Immature natural killer cell (primary cell): ENCODE results near the gene RAB15. TPM values are rescaled to one million over a fixed set of nuclear protein-coding genes. Genes with fewer than 3 reads are reported as not detected.
A peak's percentile ranks its signal among the peaks of the same experiment; 100 is the strongest.

ENCODE experiments used
- DNase-seq, 3 donors: peaks; one replicate each; pipeline ENCODE4 v3.0.0; 2022; ENCODE audit warnings: mixed read lengths in 1 of 3
- H3K27ac Mint-ChIP-seq, 6 donors: one replicate each; pipeline ENCODE4 v1.8.0; 2020; ENCODE audit warnings: mixed read lengths in 6 of 6, mild to moderate bottlenecking in 5 of 6, inconsistent platforms in 4 of 6, moderate library complexity in 3 of 6
- H3K27me3 Mint-ChIP-seq, 3 donors: one replicate each; pipeline ENCODE4 v1.8.0; 2020 to 2021; ENCODE audit warnings: low read depth in 3 of 3, mild to moderate bottlenecking in 3 of 3, mixed read lengths in 3 of 3, moderate library complexity in 3 of 3, inconsistent platforms in 1 of 3
- H3K36me3 Mint-ChIP-seq, 3 donors: one replicate each; pipeline ENCODE4 v1.8.0; 2020; ENCODE audit warnings: mixed read lengths in 3 of 3, inconsistent platforms in 2 of 3, mild to moderate bottlenecking in 2 of 3
- H3K4me1 Mint-ChIP-seq, 2 donors: one replicate each; pipeline ENCODE4 v1.8.0; 2020; ENCODE audit warnings: inconsistent platforms in 2 of 2, mild to moderate bottlenecking in 2 of 2, mixed read lengths in 2 of 2, moderate library complexity in 1 of 2
- H3K4me3 Mint-ChIP-seq, 5 donors: one replicate each; pipeline ENCODE4 v1.8.0; 2020; ENCODE audit warnings: mild to moderate bottlenecking in 5 of 5, mixed read lengths in 5 of 5, inconsistent platforms in 3 of 5, moderate library complexity in 3 of 5
- H3K9me3 Mint-ChIP-seq, 6 donors: one replicate each; pipeline ENCODE4 v1.8.0; 2020; ENCODE audit warnings: mild to moderate bottlenecking in 6 of 6, mixed read lengths in 6 of 6, inconsistent platforms in 4 of 6, moderate library complexity in 3 of 6
- polyA plus RNA-seq, 3 donors: library from polyadenylated mRNA; unstranded; fragments of 300-500 nt; fragmentation: Illumina TruSeq; gene quantifications; one replicate each; pipeline ENCODE4 v1.2.3, GENCODE V29; 2021

RAB15 gene
- 1 to 10 TPM in 2 of 3 donors, under 1 TPM in 1; 0.52 to 1.2 (median 1.1) TPM for polyA plus RNA-seq

GRCh38 chr14:64971943-64972791 is at the start of gene RAB15:
TSS of gene RAB15 (minus strand) at chr14:64972336. CDS start at chr14:64972076, 260 bp downstream.
- peaks cover 2 to 14% (median 4%) of the 10 kb centered on the region in 3 donors for H3K27me3 Mint-ChIP-seq
- H3K9me3 Mint-ChIP-seq: no peaks in the 10 kb centered on the region
- DNase-seq: peak; percentile 44 to 48 (median 48)
- H3K36me3 Mint-ChIP-seq: no peaks in the 10 kb centered on the region
- H3K4me3 Mint-ChIP-seq: peak within 1 kb of the TSS; percentile 79 to 86 (median 83)
- peak within 1 kb of the TSS in 2 of 6 donors; percentile 45 to 83 for H3K27ac Mint-ChIP-seq
- H3K4me1 Mint-ChIP-seq: peaks cover 9 to 12% of the 10 kb centered on the region in 2 donors

DNA sequence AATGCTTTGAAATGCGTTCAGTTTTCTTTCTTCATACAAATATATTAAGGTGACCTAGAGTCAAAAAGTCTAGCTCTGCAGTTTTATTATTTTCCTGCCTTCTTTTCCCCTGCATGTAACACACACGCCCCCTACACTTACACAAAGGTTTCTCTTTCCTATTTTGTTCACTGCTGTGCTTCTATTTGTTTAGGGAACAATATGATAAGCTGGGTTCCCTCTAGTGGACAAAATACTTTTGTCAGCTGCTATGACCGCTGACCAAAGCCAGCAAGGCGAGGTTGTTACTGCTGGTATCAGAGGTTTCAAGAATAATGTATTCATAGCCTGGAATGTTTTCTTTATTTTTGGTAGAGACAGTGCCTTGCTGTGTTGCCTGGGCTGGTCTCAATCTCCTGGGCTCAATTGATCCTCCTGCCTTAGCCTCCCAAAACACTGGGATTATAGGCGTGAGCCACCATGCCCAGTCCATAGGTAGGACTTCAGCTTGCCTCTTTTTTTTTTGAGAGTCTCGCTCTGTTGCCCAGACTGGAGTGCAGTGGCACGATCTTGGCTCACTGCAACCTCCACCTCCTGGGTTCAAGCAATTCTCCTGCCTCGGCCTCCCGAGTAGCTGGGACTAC is 47.9 kb upstream of the RAB15 start:
- H3K4me1 Mint-ChIP-seq: peaks cover 0 to 6% of the 10 kb centered on the region in 2 donors

DNA sequence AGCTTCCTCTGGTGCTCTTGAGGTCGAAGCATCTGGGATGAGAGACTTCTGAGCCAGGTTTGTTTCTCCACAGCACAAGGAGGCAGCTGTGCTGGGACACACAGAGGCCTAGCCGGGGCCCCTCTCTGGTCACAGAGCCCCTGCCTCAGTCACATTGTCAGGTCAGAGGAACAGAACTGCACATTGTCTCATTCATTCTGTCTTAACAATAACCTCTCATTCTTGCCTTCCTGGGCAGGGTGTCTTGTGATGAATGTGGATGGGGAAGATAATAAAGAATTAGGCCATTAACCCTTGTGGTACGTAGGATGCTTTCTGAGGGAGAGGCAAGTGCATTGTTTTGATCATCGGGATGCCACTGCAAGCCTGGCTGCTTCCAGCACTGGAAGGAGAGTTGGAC is 44.3 kb upstream of the RAB15 start:
- peaks cover 0 to 3% (median 0%) of the 10 kb centered on the region in 3 donors for H3K27me3 Mint-ChIP-seq
- H3K4me1 Mint-ChIP-seq: peaks cover 0 to 6% of the 10 kb centered on the region in 2 donors
- H3K9me3 Mint-ChIP-seq: no peaks in the 10 kb centered on the region
- peaks cover 10 to 18% (median 17%) of the 10 kb centered on the region in 3 donors for H3K36me3 Mint-ChIP-seq
- no peak overlapping the region for H3K4me3 Mint-ChIP-seq
- no peak for DNase-seq
- no peak overlapping the region for H3K27ac Mint-ChIP-seq

More for the DNA sequence above, 47.9 kb upstream of the RAB15 start:
- peak in 2 of 3 donors; percentile 12 to 13 for DNase-seq
- peaks cover 4 to 13% (median 5%) of the 10 kb centered on the region in 3 donors for H3K36me3 Mint-ChIP-seq
- peak overlapping the region in 1 of 6 donors; percentile 1 for H3K27ac Mint-ChIP-seq
- no peaks in the 10 kb centered on the region for H3K9me3 Mint-ChIP-seq
- no peak overlapping the region for H3K4me3 Mint-ChIP-seq
- peaks cover 0 to under 1% (median 0%) of the 10 kb centered on the region in 3 donors for H3K27me3 Mint-ChIP-seq

GRCh38 chr14:65015391-65015790 is 43.3 kb upstream of the RAB15 start:
- DNase-seq: no peak
- H3K4me3 Mint-ChIP-seq: no peak overlapping the region
- no peaks in the 10 kb centered on the region for H3K9me3 Mint-ChIP-seq
- H3K4me1 Mint-ChIP-seq: peaks cover 0 to 6% of the 10 kb centered on the region in 2 donors
- peaks cover 0 to 4% (median 0%) of the 10 kb centered on the region in 3 donors for H3K27me3 Mint-ChIP-seq
- H3K27ac Mint-ChIP-seq: no peak overlapping the region
- H3K36me3 Mint-ChIP-seq: peaks cover 10 to 21% (median 21%) of the 10 kb centered on the region in 3 donors

DNA sequence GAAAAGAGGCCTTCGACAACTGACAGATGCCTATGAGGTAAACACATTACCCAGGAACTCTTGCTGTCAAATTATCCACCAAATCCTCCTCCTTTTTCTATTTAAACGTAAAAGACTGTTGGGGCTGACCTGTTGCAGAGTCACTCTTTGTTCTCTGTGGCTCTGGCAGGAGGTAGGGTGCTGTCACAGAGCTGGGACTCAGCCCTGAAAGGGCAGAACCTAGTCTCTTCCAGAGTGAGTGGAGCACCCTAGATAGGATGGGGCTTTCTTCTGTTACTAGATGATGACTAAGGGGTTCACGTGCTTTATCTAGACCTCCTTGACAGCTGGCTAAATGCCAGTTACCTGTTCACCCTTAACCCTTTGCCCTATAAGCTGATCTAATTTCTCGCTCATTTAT is 40.2 kb upstream of the RAB15 start:
- Mint-ChIP-seq H3K27me3 (peaks cover 0 to 6% (median 0%) of the 10 kb centered on the region in 3 donors), H3K9me3 (no peaks in the 10 kb centered on the region), H3K4me1 (no peaks in the 10 kb centered on the region), H3K36me3 (peaks cover 20 to 31% (median 21%) of the 10 kb centered on the region in 3 donors), H3K27ac (no peak overlapping the region), H3K4me3 (no peak overlapping the region)
- DNase-seq: no peak

DNA sequence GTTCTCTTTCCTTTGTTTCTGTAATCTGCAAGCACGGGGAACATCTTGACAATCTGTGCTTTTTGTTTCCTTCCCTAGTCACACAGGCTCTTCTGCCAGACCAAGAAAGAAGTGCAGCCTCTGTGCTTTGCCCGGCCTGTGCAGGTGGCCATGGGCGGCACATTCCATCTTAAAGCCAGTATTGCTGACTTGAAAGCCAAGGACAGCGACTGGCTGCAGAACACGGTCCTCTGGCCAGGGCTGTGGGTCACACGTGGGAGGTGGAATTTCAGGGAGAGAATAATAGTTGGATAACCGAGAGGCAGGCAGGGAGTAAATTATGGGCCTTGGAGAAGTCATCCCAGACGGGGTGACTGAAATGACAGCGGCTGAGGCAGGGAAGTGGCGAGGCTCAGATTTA is 39.4 kb upstream of the RAB15 start:
- no peak overlapping the region for H3K27ac Mint-ChIP-seq

GRCh38 chr14:65010211-65010931 is 38.2 kb upstream of the RAB15 start:
- no peaks in the 10 kb centered on the region for H3K9me3 Mint-ChIP-seq
- H3K27ac Mint-ChIP-seq: no peak overlapping the region
- H3K27me3 Mint-ChIP-seq: peaks cover 0 to 6% (median 0%) of the 10 kb centered on the region in 3 donors
- H3K4me3 Mint-ChIP-seq: no peak overlapping the region
- DNase-seq: no peak
- H3K4me1 Mint-ChIP-seq: no peaks in the 10 kb centered on the region
- H3K36me3 Mint-ChIP-seq: peaks cover 17 to 33% (median 19%) of the 10 kb centered on the region in 3 donors

More for the DNA sequence above, 39.4 kb upstream of the RAB15 start:
- Mint-ChIP-seq H3K4me1 (no peaks in the 10 kb centered on the region), H3K4me3 (no peak overlapping the region), H3K36me3 (peaks cover 17 to 34% (median 21%) of the 10 kb centered on the region in 3 donors), H3K27me3 (peaks cover 0 to 6% (median 0%) of the 10 kb centered on the region in 3 donors), H3K9me3 (no peaks in the 10 kb centered on the region)
- DNase-seq: no peak

DNA sequence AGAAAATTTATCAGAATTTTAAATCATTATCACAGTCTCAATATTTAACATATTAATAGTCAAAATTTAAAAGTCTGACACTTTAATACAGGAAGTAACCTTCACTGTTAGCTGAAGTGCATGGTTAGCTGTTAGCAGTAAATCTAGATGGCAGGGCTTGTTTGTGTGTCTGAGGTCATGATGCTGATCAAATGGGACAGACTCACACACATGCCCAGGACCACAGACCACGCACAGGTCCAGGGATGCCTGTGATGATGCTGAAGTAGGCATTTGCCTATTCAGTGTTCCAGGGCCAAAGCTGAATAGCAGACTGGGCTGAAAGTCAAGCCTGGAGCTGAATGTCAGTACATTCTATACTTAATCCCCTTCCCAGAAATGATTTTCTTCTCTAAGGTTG is 35.1 kb upstream of the RAB15 start:
- Mint-ChIP-seq H3K4me1 (no peaks in the 10 kb centered on the region), H3K4me3 (no peak overlapping the region), H3K27me3 (peaks cover 0 to 6% (median 0%) of the 10 kb centered on the region in 3 donors), H3K9me3 (no peaks in the 10 kb centered on the region), H3K36me3 (peaks cover 15 to 28% (median 16%) of the 10 kb centered on the region in 3 donors), H3K27ac (no peak overlapping the region)
- DNase-seq: no peak

DNA sequence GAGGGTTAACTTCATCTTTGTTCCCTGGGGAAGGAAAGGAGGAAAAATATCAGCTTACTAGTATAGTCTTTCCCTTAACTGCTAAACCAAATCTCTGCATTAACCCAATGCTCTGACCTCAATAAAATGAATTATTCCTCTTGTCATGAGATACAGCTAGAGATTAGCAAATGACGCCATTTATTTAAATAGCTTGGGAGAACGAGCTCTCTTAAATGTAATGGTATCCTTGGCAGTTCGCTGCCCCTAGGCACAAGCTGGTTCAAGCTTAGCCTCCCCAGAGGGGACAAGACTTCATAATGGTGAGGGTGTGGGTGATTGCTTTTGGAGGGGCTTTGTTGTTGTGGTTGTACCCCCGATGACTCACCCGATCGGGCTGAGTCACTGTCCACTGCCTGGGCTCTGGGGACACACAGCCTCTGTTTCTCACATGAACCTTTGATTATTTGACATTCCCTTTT is 34.2 kb upstream of the RAB15 start:
- no peaks in the 10 kb centered on the region for H3K9me3 Mint-ChIP-seq
- no peaks in the 10 kb centered on the region for H3K4me1 Mint-ChIP-seq
- peaks cover 9 to 28% (median 15%) of the 10 kb centered on the region in 3 donors for H3K36me3 Mint-ChIP-seq
- no peak for DNase-seq
- no peak overlapping the region for H3K4me3 Mint-ChIP-seq
- peaks cover 0 to 4% (median 0%) of the 10 kb centered on the region in 3 donors for H3K27me3 Mint-ChIP-seq
- no peak overlapping the region for H3K27ac Mint-ChIP-seq

GRCh38 chr14:65003394-65003793 is 31.3 kb upstream of the RAB15 start:
- H3K4me1 Mint-ChIP-seq: no peaks in the 10 kb centered on the region
- no peaks in the 10 kb centered on the region for H3K9me3 Mint-ChIP-seq
- no peak overlapping the region for H3K27ac Mint-ChIP-seq
- H3K4me3 Mint-ChIP-seq: no peak overlapping the region
- DNase-seq: no peak
- peaks cover 4 to 15% (median 6%) of the 10 kb centered on the region in 3 donors for H3K36me3 Mint-ChIP-seq
- no peaks in the 10 kb centered on the region for H3K27me3 Mint-ChIP-seq

DNA sequence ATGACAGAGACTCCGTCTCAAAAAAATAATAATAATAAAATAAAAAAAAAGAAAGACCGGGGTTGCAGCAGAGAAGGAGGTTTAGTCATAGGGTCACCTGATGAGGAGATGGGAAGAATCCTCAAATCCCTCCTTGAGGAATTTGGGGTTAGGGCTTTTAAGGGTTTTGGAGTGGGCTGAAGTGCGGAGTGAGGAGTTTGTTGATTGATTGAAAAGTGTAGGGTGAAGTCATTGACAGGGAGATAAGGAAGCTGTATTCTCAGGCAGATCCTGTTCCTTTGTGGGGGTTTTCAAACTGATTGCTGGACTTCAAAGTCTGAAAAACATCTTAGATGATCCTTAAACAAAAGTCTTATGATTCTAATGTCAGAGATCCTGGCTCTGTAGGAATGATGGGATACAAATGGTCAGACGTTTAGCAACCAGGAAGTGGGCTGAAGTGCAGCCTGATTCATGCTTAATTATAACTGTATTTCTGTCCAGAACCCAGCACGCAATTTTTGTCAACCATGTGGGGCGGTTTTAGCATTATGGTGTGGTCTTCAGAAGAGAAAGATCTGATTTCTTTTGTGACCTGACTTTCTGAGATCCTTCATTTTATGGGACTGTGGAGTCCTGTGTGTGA is 30.6 kb upstream of the RAB15 start:
- Mint-ChIP-seq H3K4me3 (no peak overlapping the region), H3K36me3 (peaks cover 4 to 15% (median 6%) of the 10 kb centered on the region in 3 donors), H3K27me3 (no peaks in the 10 kb centered on the region), H3K9me3 (no peaks in the 10 kb centered on the region), H3K27ac (no peak overlapping the region), H3K4me1 (no peaks in the 10 kb centered on the region)
- DNase-seq: no peak

GRCh38 chr14:65001723-65002122 is 29.6 kb upstream of the RAB15 start:
- H3K9me3 Mint-ChIP-seq: no peaks in the 10 kb centered on the region
- no peaks in the 10 kb centered on the region for H3K4me1 Mint-ChIP-seq
- no peak for DNase-seq
- no peaks in the 10 kb centered on the region for H3K27me3 Mint-ChIP-seq
- no peak overlapping the region for H3K27ac Mint-ChIP-seq
- H3K4me3 Mint-ChIP-seq: no peak overlapping the region
- H3K36me3 Mint-ChIP-seq: peaks cover 4 to 12% (median 6%) of the 10 kb centered on the region in 3 donors

GRCh38 chr14:65000898-65001591 is 28.9 kb upstream of the RAB15 start:
- DNase-seq: no peak
- no peak overlapping the region for H3K27ac Mint-ChIP-seq
- H3K4me1 Mint-ChIP-seq: no peaks in the 10 kb centered on the region
- no peak overlapping the region for H3K4me3 Mint-ChIP-seq
- peaks cover 4 to 7% (median 6%) of the 10 kb centered on the region in 3 donors for H3K36me3 Mint-ChIP-seq
- H3K9me3 Mint-ChIP-seq: no peaks in the 10 kb centered on the region
- H3K27me3 Mint-ChIP-seq: no peaks in the 10 kb centered on the region
